HepG2 (cell line): ENCODE results near the gene CIT. TPM values are rescaled to one million over a fixed set of nuclear protein-coding genes. Genes with fewer than 3 reads are reported as not detected.

ENCODE experiments used
- ATAC-seq: fragments of 200-7000 bp; cut with Tn5 transposase; 3 replicates; pipeline ENCODE4 v1.9.1; 2020; ENCODE audit warnings: mild to moderate bottlenecking, moderate library complexity
- BruUV-seq: library from RNA; stranded (reverse); fragments of 400-500 nt; replicated peaks from 2 replicates; lab custom pipeline; 2021; lab: Mats Ljungman, UMichigan
- CTCF ChIA-PET: fragments of 300-600 bp; formaldehyde crosslinking; extraction: SDS; loops from one replicate; lab custom pipeline; 2021; ENCODE audit warnings: low total read pairs, inconsistent platforms, low intra/inter-chr PET ratio; lab: Yijun Ruan, JAX
- POLR2A ChIA-PET: fragments of 350-600 bp; sonication (Branson Sonifier 250); formaldehyde crosslinking; loops from one replicate; lab custom pipeline; 2020; ENCODE audit warnings: antibody characterized with exemption, inconsistent platforms; lab: Yijun Ruan, JAX
- DNase-seq: peaks from one replicate; pipeline ENCODE4 v3.0.0-alpha.2; 2015; ENCODE audit warnings: low spot score
- FAIRE-seq: peaks from 3 replicates; lab custom pipeline; 2011; peaks lifted over from hg19 to GRCh38; lab: Jason Lieb, UNC
- H2AFZ ChIP-seq: one replicate; pipeline ENCODE4 v1.6.1; 2011; ENCODE audit warnings: low read length, inconsistent platforms
- H3K27ac ChIP-seq: fragments of 300-600 bp; 3 replicates; pipeline ENCODE4 v1.8.0; 2011; ENCODE audit warnings: mixed run types, mild to moderate bottlenecking, mixed read lengths, low read length, inconsistent platforms; ENCODE audit not compliant: insufficient read depth; ENCODE audit errors: extremely low read length
- H3K27me3 ChIP-seq, 2 experiments: fragments of 200-600 bp in 1 of 2; 2 replicates in 1 of 2; 3 replicates in 1 of 2; pipeline versions ENCODE4 v1.6.0 to v1.8.0; 2011; ENCODE audit warnings: low read length in 2 of 2, mild to moderate bottlenecking in 2 of 2, moderate library complexity in 2 of 2, inconsistent platforms in 1 of 2; ENCODE audit not compliant: insufficient read depth in 2 of 2, control insufficient read depth in 1 of 2
- H3K36me3 ChIP-seq, 2 experiments: fragments of 200-600 bp in 1 of 2; replicated peaks in 1 of 2; 2 replicates in 1 of 2; 3 replicates in 1 of 2; pipeline versions ENCODE4 v1.5.1 to v1.8.0; 2011; ENCODE audit warnings: low read length in 2 of 2, inconsistent platforms in 1 of 2; ENCODE audit not compliant: insufficient read depth in 2 of 2, control insufficient read depth in 1 of 2
- H3K4me1 ChIP-seq: 2 replicates; pipeline ENCODE4 v1.5.1; 2012; ENCODE audit warnings: low read length, inconsistent platforms; ENCODE audit not compliant: insufficient read depth
- H3K4me2 ChIP-seq: 2 replicates; pipeline ENCODE4 v1.6.0; 2011; ENCODE audit warnings: low read depth, low read length, inconsistent platforms
- H3K4me3 ChIP-seq, 3 experiments: fragments of 200-600 bp in 1 of 3; sonication (generic), shearing (Covaris generic) in 1 of 3; replicated peaks in 1 of 3; 2 replicates each; pipeline ENCODE4 v1.5.1; 2011 to 2016; ENCODE audit warnings: low read length in 3 of 3, inconsistent platforms in 2 of 3, low read depth in 2 of 3, mild to moderate bottlenecking in 2 of 3, control low read depth in 1 of 3, mixed read lengths in 1 of 3; ENCODE audit not compliant: insufficient read depth in 1 of 3
- H3K79me2 ChIP-seq: one replicate; pipeline ENCODE4 v1.6.1; 2011; ENCODE audit warnings: low read length, inconsistent platforms; ENCODE audit not compliant: insufficient read depth
- H3K9ac ChIP-seq: 2 replicates; pipeline ENCODE4 v1.6.0; 2011; ENCODE audit warnings: mild to moderate bottlenecking, low read depth, low read length, inconsistent platforms; ENCODE audit not compliant: insufficient read depth
- H3K9me3 ChIP-seq: 2 replicates; pipeline ENCODE4 v1.5.1; 2012; ENCODE audit warnings: mild to moderate bottlenecking, low read length
- H4K20me1 ChIP-seq: 2 replicates; pipeline ENCODE4 v1.6.0; 2011; ENCODE audit warnings: inconsistent platforms, mild to moderate bottlenecking, low read length, moderate library complexity; ENCODE audit not compliant: insufficient read depth
- KLF13 ChIP-seq: sonication (generic); formaldehyde crosslinking; IDR thresholded peaks from 2 replicates; pipeline ENCODE4 v1.4.0; 2020; ENCODE audit warnings: mild to moderate bottlenecking, missing genetic modification reagents
- RFX3 ChIP-seq: IDR thresholded peaks from 2 replicates; pipeline ENCODE4 v1.6.1; 2016; ENCODE audit warnings: missing biosample characterization, missing genetic modification reagents
- RORA ChIP-seq: sonication (generic); formaldehyde crosslinking; IDR thresholded peaks from 2 replicates; pipeline ENCODE4 v1.5.0; 2020; ENCODE audit warnings: mild to moderate bottlenecking, missing genetic modification reagents, moderate library complexity
- SMARCE1 ChIP-seq: fragments of 450-650 bp; IDR thresholded peaks from 2 replicates; pipeline ENCODE4 v1.6.1; 2017; ENCODE audit warnings: borderline replicate concordance
- SP140L ChIP-seq: sonication (generic); formaldehyde crosslinking; IDR thresholded peaks from 2 replicates; pipeline ENCODE4 v1.4.0; 2020; ENCODE audit warnings: missing genetic modification reagents, borderline replicate concordance
- YEATS2 ChIP-seq: sonication (generic); formaldehyde crosslinking; IDR thresholded peaks from 2 replicates; pipeline ENCODE4 v1.4.0; 2020; ENCODE audit warnings: missing genetic modification reagents, borderline replicate concordance
- YY1 ChIP-seq: IDR thresholded peaks from 2 replicates; pipeline ENCODE4 v1.6.1; 2011; ENCODE audit warnings: low read length, low read depth, moderate library complexity, mild to moderate bottlenecking; ENCODE audit not compliant: insufficient read depth, insufficient replicate concordance
- ZNF326 ChIP-seq: sonication (generic); formaldehyde crosslinking; IDR thresholded peaks from 2 replicates; pipeline ENCODE4 v1.4.0; 2020; ENCODE audit warnings: missing genetic modification reagents, borderline replicate concordance
- ZNF501 ChIP-seq: sonication (generic); formaldehyde crosslinking; IDR thresholded peaks from 2 replicates; pipeline ENCODE4 v1.5.1; 2020; ENCODE audit warnings: mild to moderate bottlenecking, moderate library complexity, missing genetic modification reagents
- ZNF567 ChIP-seq: sonication (generic); formaldehyde crosslinking; IDR thresholded peaks from 2 replicates; pipeline ENCODE4 v1.8.1; 2023; ENCODE audit warnings: mild to moderate bottlenecking, missing genetic modification reagents, borderline replicate concordance
- ZNF775 ChIP-seq: sonication (generic); formaldehyde crosslinking; IDR thresholded peaks from 2 replicates; pipeline ENCODE4 v1.4.0; 2020; ENCODE audit warnings: missing genetic modification reagents, mild to moderate bottlenecking, moderate library complexity, borderline replicate concordance
- ZNF788 ChIP-seq: sonication (generic); formaldehyde crosslinking; IDR thresholded peaks from 2 replicates; pipeline ENCODE4 v1.5.0; 2020; ENCODE audit warnings: mild to moderate bottlenecking, missing genetic modification reagents, borderline replicate concordance
- WGBS: methylation state at CpG from one replicate; pipeline ENCODE4 v1.1.6; 2017; ENCODE audit warnings: low lambda C conversion rate; 5-methylcytosine and 5-hydroxymethylcytosine counted together
- in situ Hi-C: cut with HindIII; loops from 2 replicates; pipeline ENCODE4 v1.10.0; 2017; ENCODE audit warnings: low pct_unique_long_range_greater_than_20kb; ENCODE audit not compliant: extremely low pct_ligation_motif_present
- intact Hi-C: fragments of 100-400 bp; cut with micrococcal nuclease; formaldehyde crosslinking; loops from one replicate; pipeline ENCODE4 v1.10.0; 2022; ENCODE audit not compliant: unreplicated experiment
- polyA plus RNA-seq, 8 experiments: library from polyadenylated mRNA; depleted of rRNA in 3 of 8; stranded (reverse) in 7 of 8; unstranded in 1 of 8; fragments of >200 nt; fragmentation: Illumina TruSeq in 4 of 8; extraction: Trizol in 4 of 8; gene quantifications; 2 replicates each; pipeline versions ENCODE4 v1.2.1 to v1.2.3, GENCODE V29; 2011 to 2016; ENCODE audit warnings: low read depth in 4 of 8, missing spikeins in 1 of 8, mixed read lengths in 1 of 8; ENCODE audit not compliant: insufficient read depth in 1 of 8
- total RNA-seq, 5 experiments: library from RNA; depleted of rRNA; stranded (reverse); fragments of >200 nt; fragmentation: Illumina TruSeq; extraction: Trizol; gene quantifications; 2 replicates each; pipeline ENCODE4 v1.2.3, GENCODE V29; 2016; ENCODE audit warnings: low read depth in 1 of 5
- TF ChIP-seq, protein P1 (sequence below): IDR thresholded peaks from 2 replicates; pipeline ENCODE4 v1.6.1; 2012; ENCODE audit warnings: inconsistent platforms
- TF ChIP-seq, protein P2 (sequence below): IDR thresholded peaks from 2 replicates; pipeline ENCODE4 v1.6.1; 2016; ENCODE audit warnings: missing compliant biosample characterization, missing genetic modification reagents, borderline replicate concordance
- TF ChIP-seq, protein P3 (sequence below): sonication (generic); formaldehyde crosslinking; IDR thresholded peaks from 2 replicates; pipeline ENCODE4 v1.8.0; 2022; ENCODE audit warnings: missing genetic modification reagents, low read depth, mild to moderate bottlenecking, borderline replicate concordance
- TF ChIP-seq, protein P4 (sequence below): sonication (generic); formaldehyde crosslinking; IDR thresholded peaks from 2 replicates; pipeline ENCODE4 v1.5.0; 2020; ENCODE audit warnings: mild to moderate bottlenecking, missing genetic modification reagents, moderate library complexity
- TF ChIP-seq, protein P5 (sequence below): sonication (generic); formaldehyde crosslinking; IDR thresholded peaks from 2 replicates; pipeline ENCODE4 v1.5.0; 2020; ENCODE audit warnings: missing genetic modification reagents, mild to moderate bottlenecking, borderline replicate concordance
- TF ChIP-seq, protein P6 (sequence below): sonication (generic); formaldehyde crosslinking; IDR thresholded peaks from 2 replicates; pipeline ENCODE4 v1.8.0; 2022; ENCODE audit warnings: mild to moderate bottlenecking, missing genetic modification reagents; ENCODE audit not compliant: insufficient replicate concordance

The CIT gene
- total and polyA plus RNA-seq, 2 of the 13 experiments (the other 11 are each of a cell fraction or from before 2014, with no cell fraction given), result 7.7 to 11.7 TPM

DNA sequence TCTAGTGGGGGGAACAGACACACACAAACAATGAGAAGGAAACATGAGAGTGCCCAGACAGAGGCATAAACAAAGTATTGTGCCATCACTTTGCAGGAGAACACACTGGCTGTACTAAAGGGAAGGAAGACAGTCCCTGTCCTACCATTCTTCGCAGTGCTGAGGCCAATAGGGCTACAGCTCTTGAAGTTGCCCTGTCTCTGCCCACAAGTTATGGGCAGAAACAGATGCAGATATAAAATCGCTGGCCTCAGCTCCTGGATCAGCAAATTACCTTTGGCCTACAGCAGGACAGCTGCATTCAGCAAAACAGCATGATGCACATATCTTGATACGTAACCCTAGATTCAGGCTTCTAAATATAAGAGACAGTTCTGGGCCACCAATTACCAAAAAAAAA, 232.2 kb downstream of the CIT start (continued):
- TF ChIP-seq ZNF501 (CRISPR knock-in tag) (no peak), RFX3 (CRISPR knock-in tag) (no peak), ZNF326 (CRISPR knock-in tag) (no peak), SMARCE1 (no peak), YY1 (no peak), ZNF788 (CRISPR knock-in tag) (no peak), ZNF567 (CRISPR knock-in tag) (no peak), KLF13 (CRISPR knock-in tag) (no peak)
- TF ChIP-seq, protein P1, sequence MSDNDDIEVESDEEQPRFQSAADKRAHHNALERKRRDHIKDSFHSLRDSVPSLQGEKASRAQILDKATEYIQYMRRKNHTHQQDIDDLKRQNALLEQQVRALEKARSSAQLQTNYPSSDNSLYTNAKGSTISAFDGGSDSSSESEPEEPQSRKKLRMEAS, result no peak
- TF ChIP-seq, protein P2, sequence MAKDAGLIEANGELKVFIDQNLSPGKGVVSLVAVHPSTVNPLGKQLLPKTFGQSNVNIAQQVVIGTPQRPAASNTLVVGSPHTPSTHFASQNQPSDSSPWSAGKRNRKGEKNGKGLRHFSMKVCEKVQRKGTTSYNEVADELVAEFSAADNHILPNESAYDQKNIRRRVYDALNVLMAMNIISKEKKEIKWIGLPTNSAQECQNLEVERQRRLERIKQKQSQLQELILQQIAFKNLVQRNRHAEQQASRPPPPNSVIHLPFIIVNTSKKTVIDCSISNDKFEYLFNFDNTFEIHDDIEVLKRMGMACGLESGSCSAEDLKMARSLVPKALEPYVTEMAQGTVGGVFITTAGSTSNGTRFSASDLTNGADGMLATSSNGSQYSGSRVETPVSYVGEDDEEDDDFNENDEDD (CRISPR knock-in tag), result no peak
- TF ChIP-seq, protein P3, sequence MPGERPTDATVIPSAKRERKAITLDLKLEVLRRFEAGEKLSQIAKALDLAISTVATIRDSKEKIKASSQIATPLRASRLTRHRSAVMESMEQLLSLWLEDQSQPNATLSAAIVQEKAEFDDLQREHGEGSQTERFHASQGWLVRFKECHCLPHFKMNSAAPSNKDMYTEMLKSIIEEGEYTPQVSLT (CRISPR knock-in tag), result no peak

DNA sequence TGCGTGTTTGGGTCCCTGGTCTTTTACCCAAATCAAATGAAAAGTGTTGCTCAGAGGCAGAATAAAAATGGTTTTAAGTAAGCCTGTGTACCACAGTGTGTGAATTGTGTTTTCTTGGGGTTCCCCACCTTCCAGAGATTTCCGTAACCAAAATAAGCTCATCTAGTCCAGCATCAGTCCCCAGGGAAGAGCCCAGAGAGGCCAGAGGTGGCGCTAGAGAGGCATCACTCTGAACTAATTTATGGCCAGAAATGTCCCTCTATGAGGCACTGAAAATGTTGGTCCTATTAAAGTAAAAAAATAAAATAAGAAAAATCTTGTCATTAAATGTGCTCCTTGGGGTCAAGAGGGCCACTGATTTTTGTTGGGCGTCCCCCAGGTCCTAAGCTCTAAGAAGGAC, 234.1 kb downstream of the CIT start:
- intact Hi-C loops (no loop called here), in situ Hi-C loops (no loop called here)
- no peaks in the 10 kb centered on the region for H3K79me2 ChIP-seq
- no peaks in the 10 kb centered on the region for H3K36me3 ChIP-seq
- ATAC-seq, result no peak
- H3K4me2 ChIP-seq, result no peak overlapping the region
- no peaks in the 10 kb centered on the region for H4K20me1 ChIP-seq
- DNase-seq, result no peak
- CTCF ChIA-PET, result no interaction called here
- POLR2A ChIA-PET, result no interaction called here
- TF ChIP-seq SP140L (CRISPR knock-in tag) (no peak), YEATS2 (no peak), RORA (CRISPR knock-in tag) (no peak), ZNF775 (no peak)
- TF ChIP-seq, protein P4, sequence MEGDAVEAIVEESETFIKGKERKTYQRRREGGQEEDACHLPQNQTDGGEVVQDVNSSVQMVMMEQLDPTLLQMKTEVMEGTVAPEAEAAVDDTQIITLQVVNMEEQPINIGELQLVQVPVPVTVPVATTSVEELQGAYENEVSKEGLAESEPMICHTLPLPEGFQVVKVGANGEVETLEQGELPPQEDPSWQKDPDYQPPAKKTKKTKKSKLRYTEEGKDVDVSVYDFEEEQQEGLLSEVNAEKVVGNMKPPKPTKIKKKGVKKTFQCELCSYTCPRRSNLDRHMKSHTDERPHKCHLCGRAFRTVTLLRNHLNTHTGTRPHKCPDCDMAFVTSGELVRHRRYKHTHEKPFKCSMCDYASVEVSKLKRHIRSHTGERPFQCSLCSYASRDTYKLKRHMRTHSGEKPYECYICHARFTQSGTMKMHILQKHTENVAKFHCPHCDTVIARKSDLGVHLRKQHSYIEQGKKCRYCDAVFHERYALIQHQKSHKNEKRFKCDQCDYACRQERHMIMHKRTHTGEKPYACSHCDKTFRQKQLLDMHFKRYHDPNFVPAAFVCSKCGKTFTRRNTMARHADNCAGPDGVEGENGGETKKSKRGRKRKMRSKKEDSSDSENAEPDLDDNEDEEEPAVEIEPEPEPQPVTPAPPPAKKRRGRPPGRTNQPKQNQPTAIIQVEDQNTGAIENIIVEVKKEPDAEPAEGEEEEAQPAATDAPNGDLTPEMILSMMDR (CRISPR knock-in tag), result 0 out of 2 replicates have a peak, but pooled peaks have one; percentile 12
- TF ChIP-seq, protein P5, sequence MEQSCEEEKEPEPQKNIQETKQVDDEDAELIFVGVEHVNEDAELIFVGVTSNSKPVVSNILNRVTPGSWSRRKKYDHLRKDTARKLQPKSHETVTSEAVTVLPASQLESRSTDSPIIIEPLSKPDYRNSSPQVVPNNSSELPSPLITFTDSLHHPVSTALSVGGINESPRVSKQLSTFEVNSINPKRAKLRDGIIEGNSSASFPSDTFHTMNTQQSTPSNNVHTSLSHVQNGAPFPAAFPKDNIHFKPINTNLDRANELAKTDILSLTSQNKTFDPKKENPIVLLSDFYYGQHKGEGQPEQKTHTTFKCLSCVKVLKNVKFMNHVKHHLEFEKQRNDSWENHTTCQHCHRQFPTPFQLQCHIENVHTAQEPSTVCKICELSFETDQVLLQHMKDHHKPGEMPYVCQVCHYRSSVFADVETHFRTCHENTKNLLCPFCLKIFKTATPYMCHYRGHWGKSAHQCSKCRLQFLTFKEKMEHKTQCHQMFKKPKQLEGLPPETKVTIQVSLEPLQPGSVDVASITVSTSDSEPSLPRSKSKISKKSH (CRISPR knock-in tag), result no peak
- TF ChIP-seq, protein P6, sequence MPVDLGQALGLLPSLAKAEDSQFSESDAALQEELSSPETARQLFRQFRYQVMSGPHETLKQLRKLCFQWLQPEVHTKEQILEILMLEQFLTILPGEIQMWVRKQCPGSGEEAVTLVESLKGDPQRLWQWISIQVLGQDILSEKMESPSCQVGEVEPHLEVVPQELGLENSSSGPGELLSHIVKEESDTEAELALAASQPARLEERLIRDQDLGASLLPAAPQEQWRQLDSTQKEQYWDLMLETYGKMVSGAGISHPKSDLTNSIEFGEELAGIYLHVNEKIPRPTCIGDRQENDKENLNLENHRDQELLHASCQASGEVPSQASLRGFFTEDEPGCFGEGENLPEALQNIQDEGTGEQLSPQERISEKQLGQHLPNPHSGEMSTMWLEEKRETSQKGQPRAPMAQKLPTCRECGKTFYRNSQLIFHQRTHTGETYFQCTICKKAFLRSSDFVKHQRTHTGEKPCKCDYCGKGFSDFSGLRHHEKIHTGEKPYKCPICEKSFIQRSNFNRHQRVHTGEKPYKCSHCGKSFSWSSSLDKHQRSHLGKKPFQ (CRISPR knock-in tag), result no peak
- no peak overlapping the region for H2AFZ ChIP-seq
- WGBS, result 43% methylated on average over 4 of the region's 4 CpGs
- no peak overlapping the region for H3K9ac ChIP-seq
- no peaks in the 10 kb centered on the region; a peak in 2 of 5 replicates for H3K27me3 ChIP-seq
- H3K9me3 ChIP-seq, result no peaks in the 10 kb centered on the region
- H3K4me1 ChIP-seq, result no peaks in the 10 kb centered on the region
- no peak for FAIRE-seq
- no TSS peak for BruUV-seq
- no peak overlapping the region for H3K4me3 ChIP-seq
- H3K27ac ChIP-seq, result no peak overlapping the region
